NCI-H128 (cell line): Measurements from ENCODE around the gene CORO6.

Experiments
- DNase-seq: peaks from one replicate; lab custom pipeline; 2025; ENCODE audit not compliant: unreplicated experiment; lab: John Stamatoyannopoulos, UW

CORO6 gene

DNA sequence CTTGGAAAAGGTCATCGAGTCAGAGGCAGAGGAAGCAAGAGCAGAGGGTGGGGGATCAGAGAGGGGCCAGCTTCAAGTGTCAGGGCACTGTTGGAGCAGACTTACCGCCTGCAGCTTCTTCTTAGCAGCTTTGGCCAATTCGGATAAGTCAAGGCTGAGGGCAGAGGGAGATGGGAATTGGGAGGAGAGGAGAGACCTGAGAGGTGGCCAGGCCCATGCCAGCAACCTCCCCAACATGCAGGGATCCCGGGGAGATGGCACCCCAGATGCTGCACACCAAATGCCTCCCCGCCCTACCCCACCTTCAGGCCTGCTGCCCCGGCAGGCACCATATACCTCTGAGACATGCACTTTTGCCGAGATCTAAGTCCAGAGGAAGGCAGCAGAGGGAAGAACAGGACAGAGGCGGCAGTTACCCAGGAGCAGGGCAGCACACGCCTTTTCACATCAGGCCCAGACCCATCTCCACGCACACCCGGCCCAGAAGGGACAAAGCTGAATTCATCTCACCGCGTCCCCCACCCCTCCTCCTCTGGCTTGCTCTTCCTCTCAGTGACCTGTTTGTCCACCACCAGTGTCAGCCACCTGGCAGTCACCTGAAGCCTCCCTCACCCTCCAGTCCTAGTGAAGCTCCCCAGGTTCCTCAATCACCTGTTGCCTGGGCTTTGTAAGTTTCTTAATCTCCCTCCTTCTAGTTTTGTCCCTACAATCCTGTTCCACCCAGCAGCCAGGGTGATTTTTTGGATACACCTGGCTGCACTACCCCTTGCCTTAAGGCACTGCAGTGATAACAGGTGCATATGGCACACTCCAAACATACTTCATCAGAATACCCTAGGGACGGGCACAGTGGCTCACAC lies 43.9 kb downstream of the CORO6 start:
- no peak for DNase-seq

DNA sequence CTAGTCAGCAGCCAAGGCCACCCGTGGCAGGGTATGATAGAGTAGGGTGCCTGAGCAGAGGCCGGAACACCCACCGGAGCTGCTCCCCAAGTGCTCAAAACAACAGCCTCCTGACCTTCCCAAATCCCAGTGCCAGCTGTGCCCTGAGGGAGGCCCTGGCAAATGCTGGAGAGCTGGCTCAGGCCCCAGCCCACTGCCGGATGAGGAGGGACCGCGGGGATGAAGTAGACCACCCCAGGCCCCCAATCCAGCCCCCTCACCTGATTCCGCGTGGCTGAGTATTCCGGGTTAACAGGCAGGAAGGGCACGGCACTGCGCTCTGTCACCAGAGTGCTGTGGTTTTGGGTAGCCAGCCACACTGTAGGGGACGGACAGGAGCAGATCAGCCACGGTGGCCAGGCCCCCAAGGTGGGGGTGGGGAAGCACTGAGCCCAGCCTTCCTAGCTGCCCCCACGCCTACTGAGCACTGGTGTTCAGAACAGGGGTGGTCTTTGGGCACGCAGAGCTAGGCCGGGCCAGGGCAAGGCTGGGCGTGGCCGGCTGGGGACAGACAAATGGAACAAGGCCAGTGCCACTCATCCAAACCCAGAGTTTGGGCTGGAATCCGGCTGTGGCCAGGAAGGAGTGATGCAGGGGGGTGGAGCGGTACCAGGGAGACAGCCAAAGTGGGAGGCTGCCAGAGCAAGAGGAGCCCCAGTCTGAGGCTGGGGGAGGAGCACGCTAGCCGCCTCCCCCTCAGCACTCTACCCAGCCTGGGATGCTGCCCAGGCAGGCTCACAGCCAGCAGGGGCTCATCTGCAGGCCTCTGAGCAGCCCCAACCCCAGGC lies 45.1 kb downstream of the CORO6 start:
- DNase-seq: no peak

DNA sequence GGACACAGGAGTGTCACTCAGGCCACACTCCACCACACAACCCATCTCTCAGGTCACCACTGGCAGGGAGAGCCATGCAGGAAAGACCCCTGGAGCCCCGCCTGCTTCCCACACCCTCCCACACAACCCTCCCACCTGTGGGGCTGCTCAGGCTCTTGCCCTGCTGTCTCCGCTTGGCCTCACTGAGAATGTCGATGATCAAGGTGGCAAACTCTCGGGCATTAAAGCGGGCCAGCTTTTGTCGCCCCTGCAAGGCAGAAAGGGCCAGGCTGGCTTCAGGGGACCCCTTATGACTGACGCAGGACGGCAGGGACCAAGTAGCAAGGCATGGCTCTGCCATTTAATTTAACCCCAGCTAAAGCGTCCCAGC lies 45.7 kb downstream of the CORO6 start:
- no peak for DNase-seq

DNA sequence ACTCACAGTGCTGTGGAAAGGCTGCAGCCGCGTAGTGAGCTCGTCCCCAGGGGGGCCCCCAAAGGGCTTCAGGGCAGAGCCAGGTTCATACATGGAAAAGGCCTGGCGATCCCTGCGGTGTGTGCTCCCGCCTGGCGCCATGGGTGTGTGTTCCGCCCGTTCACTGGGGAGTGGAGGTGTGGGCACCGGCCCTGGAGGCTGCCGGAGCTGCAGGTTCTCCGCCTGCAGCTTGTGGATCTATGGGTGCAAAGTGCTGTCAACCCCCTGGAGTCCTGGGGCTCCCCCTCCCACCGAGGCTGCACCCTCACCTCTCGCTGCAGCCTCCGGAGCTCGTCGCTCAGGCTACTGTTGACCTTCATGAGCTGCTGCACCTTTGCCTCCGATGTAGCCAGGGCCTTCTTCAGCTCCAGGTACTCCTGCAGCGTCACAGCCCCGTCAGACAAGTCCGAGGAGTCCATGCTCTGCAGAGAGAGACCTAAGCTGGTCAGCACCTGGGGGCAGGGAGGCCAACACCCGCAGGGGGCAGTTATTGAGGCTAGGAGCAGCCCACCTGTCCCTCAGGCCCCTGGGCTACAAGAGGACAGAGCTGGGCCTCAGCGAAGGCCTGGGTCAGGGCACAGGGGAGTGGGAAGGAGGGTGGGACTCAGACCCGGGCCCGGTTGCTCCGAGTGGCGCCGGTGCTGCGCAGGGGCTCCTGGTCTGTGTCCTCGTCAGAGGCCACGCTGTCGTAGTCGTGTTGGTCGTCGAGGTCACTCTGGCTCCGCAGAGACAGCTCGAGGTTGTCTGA lies 46.3 kb downstream of the CORO6 start:
- DNase-seq: no peak

DNA sequence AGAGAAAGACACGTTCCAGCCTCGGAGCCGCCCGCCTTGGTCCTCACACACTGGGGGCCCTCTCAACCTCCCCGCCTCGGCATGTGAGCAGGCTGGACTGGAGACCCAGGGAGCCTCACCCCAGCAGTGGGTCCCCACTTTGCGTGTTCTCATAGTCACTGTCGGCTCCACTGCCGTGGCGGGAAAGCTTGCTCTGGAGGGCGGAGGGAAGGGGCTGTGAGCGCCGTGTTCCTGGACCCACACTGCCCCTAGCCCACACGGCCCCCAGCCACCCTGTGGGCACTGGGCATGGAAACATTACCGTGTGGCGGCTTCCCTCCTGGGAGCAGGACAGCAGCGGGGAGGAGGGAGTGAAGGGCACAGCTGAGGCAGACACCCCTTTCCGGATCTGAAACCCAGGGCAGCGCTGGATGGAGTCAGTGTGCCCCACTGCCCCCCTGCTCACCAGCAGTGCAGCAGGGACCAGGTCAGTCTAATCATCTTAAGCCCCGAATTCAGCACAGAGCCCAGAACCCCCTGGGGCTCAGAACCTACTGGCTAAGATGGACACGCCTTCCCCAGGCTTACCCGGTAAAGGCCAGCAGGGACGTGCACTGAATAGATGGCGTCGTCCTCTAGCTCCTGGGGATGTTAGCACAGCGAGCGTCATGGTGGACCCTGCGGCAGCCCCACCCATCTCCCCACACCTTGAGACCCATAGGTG lies 47.0 kb downstream of the CORO6 start:
- DNase-seq: no peak

DNA sequence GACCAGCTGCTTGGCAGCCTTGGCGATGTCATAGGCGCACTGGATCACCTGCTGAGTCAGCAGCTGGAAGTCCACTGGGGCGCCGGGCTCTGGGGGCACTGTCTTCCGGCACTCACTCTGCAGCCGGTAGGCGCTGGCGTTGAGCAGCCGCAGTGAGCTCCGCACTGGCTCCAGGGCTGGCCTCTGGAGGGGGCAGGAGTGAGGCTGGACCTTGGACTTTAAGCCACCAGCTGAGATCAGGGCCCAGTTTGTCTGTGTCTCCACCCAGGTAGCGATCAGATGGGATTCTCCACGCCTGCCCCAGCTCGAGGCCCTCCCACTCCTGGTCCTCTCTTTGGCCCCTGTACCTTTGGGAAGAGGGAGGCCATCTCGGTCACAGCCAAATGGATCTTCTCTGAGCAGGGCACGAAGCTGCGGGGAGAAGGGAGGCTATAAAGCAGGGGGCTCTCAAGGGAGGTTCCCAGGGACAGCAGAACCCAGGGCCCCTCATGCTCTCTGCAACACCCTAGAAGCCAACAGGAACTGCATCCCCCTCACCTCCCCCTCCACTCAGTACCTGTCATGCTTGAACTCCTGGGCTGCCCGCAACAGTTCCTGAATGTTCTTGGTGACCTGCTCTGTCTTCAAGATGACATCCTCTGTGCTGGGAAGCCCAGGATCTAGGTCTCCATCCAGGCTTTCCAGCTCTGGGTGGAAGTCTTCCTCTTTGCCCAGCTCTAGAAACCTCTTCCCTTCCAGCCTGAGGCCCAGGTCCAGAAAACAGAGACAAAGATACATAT lies 47.8 kb downstream of the CORO6 start:
- DNase-seq: no peak

DNA sequence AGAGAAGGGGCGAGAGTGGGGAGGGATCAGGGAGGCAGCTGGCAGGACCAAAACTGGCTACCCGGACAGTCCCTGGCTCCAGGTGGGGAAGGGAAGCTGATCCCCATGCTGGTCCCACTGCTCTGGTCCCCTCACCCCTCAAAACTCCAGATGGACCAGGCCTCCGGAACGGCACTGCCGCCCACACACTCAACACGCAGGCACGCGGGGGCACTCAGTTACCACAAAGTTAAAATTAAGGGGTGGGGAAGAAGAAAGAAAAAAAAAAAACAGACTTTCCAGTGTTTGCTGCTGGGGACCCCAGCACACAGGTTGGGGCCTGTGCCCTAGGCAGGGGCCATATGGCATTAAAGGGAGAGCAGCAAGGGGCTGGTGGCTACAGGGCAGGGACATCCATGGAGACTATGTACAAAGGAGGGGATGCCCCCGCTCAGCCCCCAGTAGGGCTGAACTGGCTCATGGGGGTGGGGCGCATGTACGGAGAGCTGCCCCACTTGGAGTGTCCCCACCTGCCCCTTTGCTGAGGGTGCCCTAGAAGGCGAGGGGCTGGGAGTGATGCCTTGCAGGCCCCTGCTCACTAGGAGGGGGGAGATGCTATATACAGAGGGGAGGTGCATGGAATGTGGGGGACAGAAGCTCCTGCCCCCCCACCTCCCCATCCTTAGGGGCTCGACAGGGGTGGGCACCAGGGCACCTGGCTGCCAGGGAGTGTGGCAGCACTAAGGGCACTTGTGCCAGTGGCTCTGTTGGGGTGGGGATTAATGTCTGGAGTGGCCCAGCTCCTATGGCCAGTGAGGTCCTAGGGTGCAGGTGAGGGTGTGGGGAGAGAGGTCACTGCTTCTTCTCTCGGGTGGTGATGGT lies 48.6 kb downstream of the CORO6 start:
- DNase-seq: no peak

DNA sequence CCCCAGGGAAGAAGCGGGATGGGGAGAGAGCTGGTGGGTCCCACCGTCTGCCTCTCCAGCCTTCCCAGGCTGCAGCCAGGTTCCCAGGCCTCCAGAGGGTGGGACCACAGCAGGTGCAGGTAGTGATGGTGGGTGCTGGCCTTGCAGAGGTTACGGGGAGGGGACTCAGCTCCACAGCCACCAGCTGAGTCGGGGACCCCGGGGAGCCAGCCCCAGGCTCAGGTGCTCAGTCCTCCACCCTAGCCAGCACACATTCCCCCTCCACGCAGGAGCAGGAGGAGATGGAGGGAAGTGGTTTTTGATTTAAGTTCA lies 49.2 kb downstream of the CORO6 start:
- DNase-seq: no peak

DNA sequence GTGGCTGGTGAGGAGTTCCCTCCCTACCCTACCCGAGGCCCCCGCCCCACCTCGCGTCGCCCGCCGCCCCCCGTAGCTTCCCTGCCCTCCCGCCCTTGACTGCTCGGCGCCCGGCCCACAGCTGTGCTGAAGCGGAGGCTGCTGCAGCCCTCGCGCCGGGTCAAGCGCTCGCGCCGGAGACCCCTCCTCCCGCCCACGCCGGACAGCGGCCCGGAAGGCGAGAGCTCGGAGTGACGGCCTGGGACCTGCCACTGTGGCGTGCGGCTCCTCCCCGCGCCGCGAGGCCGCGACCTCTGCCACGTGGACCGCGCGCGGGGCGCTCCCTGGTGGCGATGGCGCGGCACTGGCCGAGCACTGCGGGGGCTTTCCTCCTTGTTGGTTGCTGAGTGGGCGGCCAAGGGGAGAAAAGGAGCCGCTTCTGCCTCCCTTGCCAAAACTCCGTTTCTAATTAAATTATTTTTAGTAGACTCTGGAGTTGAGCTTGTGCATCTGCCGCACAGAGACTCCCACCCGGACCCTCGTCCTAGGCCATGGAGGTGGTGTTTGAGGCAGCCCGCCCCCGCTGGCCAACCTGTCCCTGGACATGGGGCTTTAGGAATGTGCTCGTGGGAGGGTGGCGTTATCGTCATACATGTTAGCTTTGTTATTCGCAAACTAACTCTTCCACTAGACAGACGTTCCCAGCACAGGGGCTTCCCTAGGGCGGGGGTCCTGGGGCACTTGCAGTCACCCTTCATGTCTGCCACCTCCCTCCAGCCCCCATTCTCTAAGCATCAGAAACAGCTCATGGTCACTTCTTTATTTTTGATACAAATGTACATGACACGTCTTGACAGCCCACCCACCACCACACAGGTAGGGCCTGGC lies 49.8 kb downstream of the CORO6 start:
- no peak for DNase-seq

DNA sequence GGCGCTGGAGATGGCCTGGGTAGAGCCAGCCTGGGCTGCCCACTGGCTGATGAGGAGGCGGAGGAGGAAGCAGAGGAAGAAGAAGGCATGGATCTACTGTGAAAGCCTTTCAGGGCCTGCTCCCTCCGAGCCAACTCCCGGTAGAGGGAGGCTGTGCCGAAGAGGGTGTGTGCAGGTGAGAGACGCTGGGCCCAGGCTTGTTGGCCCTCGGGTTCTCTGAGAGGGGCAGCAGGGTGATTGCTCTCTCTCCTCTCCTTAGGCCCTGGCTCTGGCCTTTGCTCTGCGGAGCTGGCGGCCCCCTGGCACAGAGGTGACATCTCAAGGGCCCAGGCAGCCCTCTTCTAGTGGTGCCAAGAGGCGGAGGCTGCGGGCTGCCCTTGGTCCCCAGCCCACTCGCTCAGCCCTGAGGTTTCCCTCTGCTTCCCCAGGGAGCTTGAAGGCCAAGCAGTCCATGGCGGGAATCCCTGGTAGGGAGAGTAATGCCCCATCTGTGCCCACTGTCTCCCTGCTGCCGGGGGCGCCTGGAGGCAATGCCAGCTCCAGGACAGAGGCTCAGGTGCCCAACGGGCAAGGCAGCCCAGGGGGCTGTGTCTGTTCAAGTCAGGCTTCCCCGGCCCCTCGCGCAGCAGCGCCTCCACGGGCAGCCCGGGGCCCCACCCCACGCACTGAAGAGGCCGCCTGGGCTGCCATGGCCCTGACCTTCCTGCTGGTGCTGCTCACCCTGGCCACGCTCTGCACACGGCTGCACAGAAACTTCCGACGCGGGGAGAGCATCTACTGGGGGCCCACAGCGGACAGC lies 50.6 kb downstream of the CORO6 start:
- DNase-seq: no peak

DNA sequence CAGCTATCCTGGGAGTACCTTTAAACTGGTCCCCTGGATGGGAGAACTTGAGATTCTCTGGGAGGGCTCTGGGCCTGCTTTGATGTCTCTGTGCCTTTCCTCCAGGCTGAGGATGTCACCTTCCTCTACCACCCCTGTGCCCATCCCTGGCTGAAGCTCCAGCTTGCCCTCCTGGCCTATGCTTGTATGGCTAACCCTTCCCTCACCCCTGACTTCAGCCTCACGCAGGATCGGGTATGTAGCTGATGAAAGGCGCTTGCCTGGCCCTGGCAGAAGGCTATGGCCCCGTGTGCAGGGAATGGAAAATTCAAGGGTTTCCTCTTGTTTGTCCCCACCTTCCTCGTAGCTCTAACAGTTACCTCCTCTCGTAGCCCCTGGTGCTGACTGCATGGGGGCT lies 51.2 kb downstream of the CORO6 start:
- DNase-seq: no peak

DNA sequence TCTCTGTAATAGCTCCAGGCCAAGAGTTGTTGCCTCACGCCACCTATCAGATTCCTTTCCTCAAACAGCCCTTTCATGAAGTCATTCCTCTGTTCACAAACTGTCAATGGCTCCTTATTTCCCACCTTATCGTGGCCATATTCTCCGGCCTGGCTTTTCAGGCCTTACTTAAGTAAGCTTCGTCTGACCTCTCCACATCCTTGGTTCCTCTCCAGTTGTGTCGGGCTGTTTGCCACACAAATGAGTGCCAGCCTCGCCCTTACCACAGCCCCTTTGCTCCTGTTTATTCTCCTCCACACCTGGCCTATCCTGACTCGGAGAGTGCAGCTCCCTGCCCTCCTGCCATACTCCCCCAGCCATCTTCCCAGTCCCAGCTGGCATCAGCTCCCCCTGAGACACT lies 52.2 kb downstream of the CORO6 start:
- DNase-seq: no peak

DNA sequence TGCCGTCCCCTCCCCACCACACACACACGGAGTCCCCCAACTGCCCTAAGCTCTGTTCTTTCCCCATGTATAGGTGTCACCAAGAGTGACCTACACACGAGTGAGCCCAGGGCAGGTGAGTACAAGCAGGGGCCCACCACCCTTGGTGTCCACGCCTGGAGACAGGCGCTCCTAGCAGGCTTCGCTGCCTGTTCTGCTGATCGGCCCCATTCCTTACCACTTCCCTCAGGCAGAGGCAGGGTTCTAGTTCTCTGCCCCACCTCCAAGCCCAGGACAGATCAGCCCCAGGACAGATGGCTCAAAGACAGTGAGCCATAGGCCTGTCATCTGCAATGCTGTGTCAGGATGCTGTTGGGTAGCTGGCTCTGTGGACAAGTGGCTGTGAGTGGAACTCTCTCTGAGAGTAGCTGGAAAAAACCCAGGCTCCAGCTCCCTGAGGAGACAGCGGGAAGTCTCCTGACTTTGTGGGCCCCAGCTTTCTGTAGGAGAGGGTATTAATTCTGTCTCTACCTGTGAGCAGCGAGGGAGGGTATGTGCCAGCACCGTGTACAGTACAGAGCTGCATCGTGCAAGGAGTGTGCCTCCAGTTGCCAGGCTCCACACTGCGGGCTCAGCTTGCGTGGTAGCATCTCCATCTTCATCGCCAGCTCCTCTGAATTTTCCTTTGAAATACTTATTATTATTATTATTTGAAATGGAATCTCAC lies 53.3 kb downstream of the CORO6 start:
- no peak for DNase-seq

DNA sequence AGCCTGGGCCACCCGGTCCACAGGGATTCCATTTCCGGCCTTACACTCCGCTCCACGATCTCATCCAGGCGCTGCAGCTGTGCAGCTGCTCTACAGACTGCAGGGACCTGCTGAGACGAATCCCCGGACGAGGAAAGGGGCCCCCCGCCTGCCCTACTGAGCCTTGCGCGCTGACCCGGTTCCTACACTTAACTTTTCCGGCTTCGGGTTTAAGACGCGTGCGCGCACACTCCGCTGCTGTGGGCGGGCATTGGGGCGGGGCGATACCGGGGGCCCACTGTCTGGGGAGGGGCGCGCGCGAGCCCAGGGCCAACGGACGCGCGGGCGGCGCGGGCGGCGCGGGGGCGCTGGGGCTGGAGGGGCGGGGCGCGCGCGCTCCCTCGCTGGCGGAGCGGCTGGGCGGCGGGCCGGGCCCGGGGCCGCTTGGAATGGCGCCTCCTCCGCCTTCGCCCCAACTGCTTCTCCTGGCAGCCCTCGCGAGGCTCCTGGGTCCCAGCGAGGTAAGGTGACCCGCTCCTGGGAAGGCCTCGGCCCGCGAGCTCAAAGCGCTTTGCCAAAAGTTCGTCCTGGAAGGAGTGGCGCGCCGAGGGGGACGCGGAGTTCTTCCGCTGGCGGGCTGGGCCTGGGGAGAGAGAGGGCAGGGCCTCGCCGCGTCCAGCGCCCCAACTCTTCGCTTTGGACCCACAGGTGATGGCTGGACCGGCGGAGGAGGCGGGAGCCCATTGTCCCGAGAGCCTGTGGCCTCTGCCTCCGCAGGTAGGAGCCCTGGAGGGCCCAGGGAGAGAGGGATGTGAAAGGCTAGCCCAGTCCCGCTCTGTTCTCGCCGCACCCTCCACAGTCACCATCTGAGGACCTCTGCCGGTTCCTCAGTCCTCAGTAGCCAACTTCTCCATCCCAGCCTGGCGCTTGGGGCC lies 54.1 kb downstream of the CORO6 start, which contains the start of gene TP53I13:
Gene TP53I13 (plus strand): TSS at position 371 of the 914 bp plus-strand sequence. CDS start 58 bp downstream, at position 429.
- DNase-seq: peak; percentile 44

DNA sequence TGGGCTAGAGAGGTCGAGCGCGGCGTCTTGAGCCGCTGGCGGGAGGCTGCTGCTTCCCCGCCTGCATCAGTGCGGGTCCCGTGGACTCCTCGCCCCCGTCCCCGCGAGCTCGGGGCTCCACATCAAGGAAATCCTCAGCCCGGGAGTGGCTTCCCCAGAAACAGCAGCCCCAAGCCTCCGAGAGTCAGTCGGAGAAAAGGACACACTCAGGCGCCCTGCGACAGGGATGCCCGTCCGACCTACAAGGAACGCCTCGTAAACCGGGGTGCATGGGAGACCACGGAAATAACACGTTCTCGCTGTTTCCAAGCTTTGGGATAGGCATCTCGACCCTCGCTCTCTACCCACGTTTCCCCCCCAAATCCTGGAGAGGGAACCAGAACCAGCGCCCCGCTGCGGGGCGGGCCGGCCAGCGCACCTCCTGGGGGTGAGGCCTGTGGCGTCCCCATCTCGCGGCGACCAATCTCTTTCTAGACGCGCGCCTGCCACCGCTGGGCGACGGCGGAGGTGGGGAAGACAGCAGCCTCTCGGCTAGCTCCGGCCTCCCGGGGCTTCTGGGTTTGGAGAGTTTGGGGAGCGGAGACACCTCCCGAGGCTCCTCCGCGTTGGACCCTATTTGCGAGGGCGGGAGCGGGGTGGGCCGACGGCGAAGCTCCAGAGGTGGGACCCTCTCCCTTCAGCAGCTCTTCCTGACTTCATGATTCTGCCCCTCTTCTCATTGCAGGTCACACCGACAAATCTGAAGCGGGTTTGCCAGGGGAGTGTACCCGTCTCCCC lies 55.0 kb downstream of the CORO6 start:
- no peak for DNase-seq
